Stomach (tissue), 9 donors: ENCODE results near the gene CALY. TPM values are rescaled to one million over a fixed set of nuclear protein-coding genes. Genes with fewer than 3 reads are reported as not detected.

ENCODE experiments used
- DNase-seq, 2 donors: peaks; one replicate each; pipeline versions ENCODE4 v3.0.0 to v3.0.0-alpha.2; 2013 to 2019
- H3K27ac ChIP-seq, 5 donors: fragments of 200-600 bp in 4 of 5; sonication (generic) in 4 of 5; one replicate each; pipeline ENCODE4 v1.5.1; 2013 to 2019; ENCODE audit warnings: mild to moderate bottlenecking in 1 of 5, moderate library complexity in 1 of 5
- H3K27me3 ChIP-seq, 3 donors: fragments of 200-600 bp; sonication (generic); one replicate each; pipeline ENCODE4 v1.5.1; 2017 to 2019; ENCODE audit warnings: mixed run types in 1 of 3
- H3K36me3 ChIP-seq, 4 donors: fragments of 200-600 bp; sonication (generic); 1 replicate in 3 of 4; 2 replicates in 1 of 4; pipeline ENCODE4 v1.5.1; 2016 to 2019
- H3K4me1 ChIP-seq, 4 donors: fragments of 200-600 bp; sonication (generic); one replicate each; pipeline ENCODE4 v1.5.1; 2016 to 2019
- H3K4me3 ChIP-seq, 4 donors: fragments of 200-600 bp; sonication (generic) in 3 of 4; one replicate each; pipeline ENCODE4 v1.5.1; 2016 to 2019; ENCODE audit warnings: mild to moderate bottlenecking in 1 of 4
- H3K9me3 ChIP-seq, 4 donors: fragments of 200-600 bp; sonication (generic); one replicate each; pipeline ENCODE4 v1.5.1; 2016 to 2019
- CTCF ChIP-seq, 7 experiments: fragments of 450-650 bp in 4 of 7; fragments of 200-600 bp in 3 of 7; sonication (generic) in 3 of 7; IDR thresholded peaks; one replicate each; pipeline ENCODE4 v1.5.1; 2016 to 2019; ENCODE audit warnings: antibody characterized with exemption in 7 of 7, control low read depth in 2 of 7, mild to moderate bottlenecking in 1 of 7
- EP300 ChIP-seq: sonication (generic); formaldehyde crosslinking; IDR thresholded peaks from one replicate; pipeline ENCODE4 v1.6.1; 2017; ENCODE audit warnings: antibody characterized with exemption
- POLR2A ChIP-seq, 4 donors: fragments of 450-650 bp; IDR thresholded peaks; one replicate each; pipeline ENCODE4 v1.6.1; 2016; ENCODE audit warnings: antibody characterized with exemption in 4 of 4, control low read depth in 2 of 4, mild to moderate bottlenecking in 1 of 4, moderate library complexity in 1 of 4
- POLR2AphosphoS5 ChIP-seq, 3 donors: sonication (generic); formaldehyde crosslinking; IDR thresholded peaks; one replicate each; pipeline ENCODE4 v1.6.1; 2016; ENCODE audit warnings: antibody characterized with exemption in 3 of 3
- WGBS, 5 donors: extraction: QIAGEN DNeasy Blood & Tissue Kit in 3 of 5; methylation state at CpG; one replicate each; pipeline versions ENCODE4 v1.1.5 to v1.1.7; 2013 to 2018; 5-methylcytosine and 5-hydroxymethylcytosine counted together
- intact Hi-C: fragments of 100-400 bp; cut with DNase I; formaldehyde crosslinking; loops from one replicate; pipeline ENCODE4 v1.15.1; 2023; ENCODE audit warnings: low total_unique reads
- polyA plus RNA-seq, 3 donors: library from polyadenylated mRNA; stranded (reverse); fragments of 200-250 nt; gene quantifications; one replicate each; pipeline ENCODE4 v1.2.3, GENCODE V29; 2013
- total RNA-seq, 5 donors: library from RNA; depleted of rRNA; stranded (reverse); fragments of >200 nt; gene quantifications; one replicate each; pipeline versions ENCODE4 v1.1.0 to v1.2.3, GENCODE V29; 2014 to 2016
- donor health status: healthy with polysubstance abuse.
- donor health status: Bipolar disorder and iron deficiency.
- donor health status: healthy.

The CALY gene
- total and polyA plus RNA-seq, 8 donors = 0.44 to 2.6 (median 1.4) TPM; not detected in 4

DNA sequence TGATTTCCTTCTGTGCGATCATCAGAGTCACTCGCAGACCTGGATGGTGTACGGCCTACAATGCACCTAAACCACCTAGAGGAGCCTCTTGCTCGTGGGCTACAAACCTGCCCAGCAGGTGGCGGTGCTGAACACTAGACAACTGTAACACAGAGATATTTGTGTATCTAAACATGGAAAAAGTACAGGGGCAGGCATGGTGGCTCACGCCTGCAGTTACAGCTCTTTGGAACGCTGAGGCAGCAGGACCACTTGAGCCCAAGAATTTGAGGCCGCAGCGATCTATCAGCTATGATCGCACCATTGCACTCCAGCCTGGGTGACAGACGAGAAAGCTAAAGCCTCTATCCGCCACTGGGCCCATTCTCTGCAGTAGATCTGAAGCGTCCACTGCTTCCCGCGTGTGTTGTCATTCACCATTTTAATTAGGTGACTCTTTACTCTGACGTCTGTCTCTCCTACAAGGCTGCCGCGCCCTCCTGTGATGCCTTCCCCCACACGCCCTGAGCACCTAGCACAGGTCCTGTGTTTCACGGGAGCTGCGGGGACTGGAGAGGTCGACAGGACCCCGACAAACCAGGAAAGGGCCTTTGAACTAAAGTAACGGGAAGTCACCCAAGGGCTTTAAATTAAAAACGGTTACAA is 28.8 kb downstream of the CALY start:
- peak overlapping the region; percentile 96 to 100 (median 98) for H3K27ac ChIP-seq
- H3K4me1 ChIP-seq = peaks cover 32 to 62% (median 45%) of the 10 kb centered on the region in 4 donors
- TF ChIP-seq POLR2AphosphoS5 (IDR thresholded peaks at IDR 0.05) = peak in 1 of 3 donors; percentile 4
- TF ChIP-seq EP300 = no peak
- TF ChIP-seq CTCF (IDR thresholded peaks at IDR 0.05) = peak in 5 of 7 experiments; percentile 36 to 72 (median 63)
- no peaks in the 10 kb centered on the region for H3K9me3 ChIP-seq
- intact Hi-C loops = no loop called here
- H3K27me3 ChIP-seq = no peaks in the 10 kb centered on the region
- peaks cover 12 to 42% (median 38%) of the 10 kb centered on the region in 4 donors for H3K36me3 ChIP-seq
- H3K4me3 ChIP-seq = peak overlapping the region; percentile 88 to 100 (median 92)
- 1 to 6% (median 3%) methylated on average over 25 of the region's 25 CpGs for WGBS, 5 donors
- peak; percentile 91 to 95 for DNase-seq

DNA sequence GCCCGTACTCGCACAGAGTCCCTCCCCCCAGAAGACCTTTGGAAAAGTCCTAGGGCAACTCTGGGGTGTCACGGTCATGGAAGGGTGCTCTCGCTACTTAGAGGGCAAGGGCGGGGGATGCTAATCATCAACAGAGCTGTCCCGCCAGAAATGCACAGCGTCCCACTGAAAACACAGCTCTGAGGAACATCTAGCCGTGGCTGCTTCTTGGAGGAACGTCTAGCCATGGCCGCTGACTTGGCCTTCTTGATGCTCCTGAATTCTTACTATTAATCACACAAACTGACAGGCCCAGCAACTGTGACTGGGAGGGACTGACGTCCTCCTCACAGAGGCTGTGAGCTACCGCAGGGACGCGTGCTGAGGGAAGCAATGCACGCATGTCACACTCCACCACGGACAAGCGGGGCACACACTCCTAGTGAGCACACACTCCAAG is 29.7 kb downstream of the CALY start:
- DNase-seq = no peak
- WGBS, 5 donors = 82 to 89% (median 87%) methylated on average over 17 of the region's 17 CpGs
- intact Hi-C loops = no loop called here

GRCh38 chr10:133306097-133306476 is 30.6 kb downstream of the CALY start:
- no peak overlapping the region for H3K4me3 ChIP-seq
- no peak for DNase-seq
- TF ChIP-seq EP300 = no peak
- TF ChIP-seq CTCF (IDR thresholded peaks at IDR 0.05) = no peak
- no peak for TF ChIP-seq POLR2AphosphoS5 (IDR thresholded peaks at IDR 0.05)
- intact Hi-C loops = no loop called here
- peaks cover 17 to 40% (median 37%) of the 10 kb centered on the region in 4 donors for H3K36me3 ChIP-seq
- H3K27me3 ChIP-seq = no peaks in the 10 kb centered on the region
- peaks cover 32 to 62% (median 45%) of the 10 kb centered on the region in 4 donors for H3K4me1 ChIP-seq
- H3K27ac ChIP-seq = peak overlapping the region in 4 of 5 donors; percentile 40 to 98 (median 58)
- H3K9me3 ChIP-seq = no peaks in the 10 kb centered on the region
- WGBS, 5 donors = 86 to 96% (median 92%) methylated on average over 5 of the region's 5 CpGs

More for the DNA sequence above, 29.7 kb downstream of the CALY start:
- H3K27me3 ChIP-seq = no peaks in the 10 kb centered on the region
- H3K9me3 ChIP-seq = no peaks in the 10 kb centered on the region
- H3K4me1 ChIP-seq = peaks cover 32 to 62% (median 45%) of the 10 kb centered on the region in 4 donors
- TF ChIP-seq POLR2AphosphoS5 (IDR thresholded peaks at IDR 0.05) = no peak
- no peak for TF ChIP-seq POLR2A (IDR thresholded peaks at IDR 0.05)
- TF ChIP-seq CTCF (IDR thresholded peaks at IDR 0.05) = no peak
- TF ChIP-seq EP300 = no peak
- peak overlapping the region in 3 of 5 donors; percentile 49 to 98 (median 96) for H3K27ac ChIP-seq
- H3K4me3 ChIP-seq = peak overlapping the region in 2 of 4 donors; percentile 90 to 94
- peaks cover 11 to 42% (median 38%) of the 10 kb centered on the region in 4 donors for H3K36me3 ChIP-seq

DNA sequence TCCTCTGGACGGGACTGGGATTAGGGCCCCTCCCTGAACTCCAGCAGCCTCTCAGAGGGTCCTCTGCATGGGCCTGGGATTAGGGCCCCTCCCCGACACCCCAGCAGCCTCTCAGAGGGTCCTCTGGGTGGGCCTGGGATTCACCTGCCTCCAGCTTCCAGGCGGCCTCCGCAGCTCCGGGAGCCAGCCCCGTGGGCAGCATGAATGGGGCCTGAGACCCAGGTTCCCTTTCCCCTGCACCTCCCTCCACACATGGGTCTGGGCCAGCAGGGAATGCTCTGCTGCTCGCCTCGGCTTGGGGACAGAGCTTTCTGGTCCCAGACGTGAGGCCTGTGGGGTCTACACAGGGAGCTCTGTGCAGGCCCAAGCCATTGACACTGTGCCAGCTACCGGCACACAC is 33.5 kb downstream of the CALY start:
- DNase-seq = no peak
- H3K27ac ChIP-seq = peak overlapping the region in 1 of 5 donors; percentile 14
- WGBS, 5 donors = 76 to 91% (median 90%) methylated on average over 2 to 10 of the region's 10 CpGs

More for the DNA sequence above, 33.5 kb downstream of the CALY start:
- peaks cover 33 to 54% (median 52%) of the 10 kb centered on the region in 4 donors for H3K36me3 ChIP-seq
- H3K4me1 ChIP-seq = peaks cover 16 to 49% (median 36%) of the 10 kb centered on the region in 4 donors
- no peaks in the 10 kb centered on the region for H3K9me3 ChIP-seq
- TF ChIP-seq POLR2A (IDR thresholded peaks at IDR 0.05) (no peak), CTCF (IDR thresholded peaks at IDR 0.05) (no peak), EP300 (no peak), POLR2AphosphoS5 (IDR thresholded peaks at IDR 0.05) (no peak)
- intact Hi-C loops = no loop called here
- H3K4me3 ChIP-seq = no peak overlapping the region
- no peaks in the 10 kb centered on the region for H3K27me3 ChIP-seq
